SK-N-SH (cell line): Measurements from ENCODE around the gene GLE1. TPM values are rescaled to one million over a fixed set of nuclear protein-coding genes. Genes with fewer than 3 reads are reported as not detected.
"Not testable (repeated sequence)": the region's sequence is repeated elsewhere in the genome, so short reads cannot be mapped to it uniquely, and the experiment has no call there.

Experiments used
- CTCF ChIA-PET: fragments of 300-600, 350-600 bp; formaldehyde crosslinking; extraction: SDS; loops from one replicate; lab custom pipeline; 2021; lab: Yijun Ruan, JAX
- POLR2A ChIA-PET: fragments of 350-600 bp; sonication (Branson Sonifier 250); formaldehyde crosslinking; extraction: SDS; loops from one replicate; lab custom pipeline; 2020; ENCODE audit warnings: antibody characterized with exemption, inconsistent platforms; lab: Yijun Ruan, JAX
- DNase-seq: peaks from one replicate; pipeline ENCODE4 v3.0.0; 2012
- H2AFZ ChIP-seq: fragments of 200-600 bp; sonication (generic); 2 replicates; pipeline ENCODE4 v1.8.1; 2016; ENCODE audit warnings: antibody characterized with exemption, mild to moderate bottlenecking, low read depth
- H3F3A ChIP-seq: fragments of 200-600 bp; sonication (generic); replicated peaks from 2 replicates; pipeline ENCODE3; 2016; ENCODE audit warnings: antibody characterized with exemption, mild to moderate bottlenecking; ENCODE audit not compliant: insufficient read depth
- H3K27ac ChIP-seq, 2 experiments: fragments of 200-500 bp in 1 of 2; fragments of 200-600 bp in 1 of 2; sonication (Bioruptor generic) in 1 of 2; sonication (generic), shearing (Covaris generic) in 1 of 2; 2 replicates each; pipeline versions ENCODE4 v1.5.1 to v1.6.1; 2014 to 2016; ENCODE audit warnings: low read depth in 2 of 2, inconsistent platforms in 1 of 2, low read length in 1 of 2, mild to moderate bottlenecking in 1 of 2, mixed read lengths in 1 of 2
- H3K27me3 ChIP-seq: fragments of 200-600 bp; sonication (generic), shearing (Covaris generic); 2 replicates; pipeline ENCODE4 v1.6.1; 2016; ENCODE audit warnings: mixed run types; ENCODE audit not compliant: insufficient read depth
- H3K36me3 ChIP-seq, 2 experiments: fragments of 200-500 bp in 1 of 2; fragments of 200-600 bp in 1 of 2; sonication (Bioruptor generic) in 1 of 2; sonication (generic) in 1 of 2; replicated peaks in 1 of 2; 2 replicates each; pipeline versions ENCODE3 to v1.5.1; 2014 to 2016; ENCODE audit warnings: low read length in 1 of 2, mild to moderate bottlenecking in 1 of 2; ENCODE audit not compliant: insufficient read depth in 2 of 2, control insufficient read depth in 1 of 2
- H3K4me1 ChIP-seq, 2 experiments: fragments of 200-500 bp in 1 of 2; fragments of 200-600 bp in 1 of 2; sonication (Bioruptor generic) in 1 of 2; sonication (generic), shearing (Covaris generic) in 1 of 2; 2 replicates each; pipeline versions ENCODE4 v1.5.1 to v1.6.1; 2014 to 2016; ENCODE audit warnings: low read depth in 1 of 2, low read length in 1 of 2, mixed run types in 1 of 2; ENCODE audit not compliant: insufficient read depth in 2 of 2, control insufficient read depth in 1 of 2
- H3K4me2 ChIP-seq: fragments of 200-600 bp; sonication (generic), shearing (Covaris generic); 2 replicates; pipeline ENCODE4 v1.6.1; 2017; ENCODE audit warnings: mixed run types
- H3K4me3 ChIP-seq, 2 experiments: fragments of 200-500 bp in 1 of 2; fragments of 200-600 bp in 1 of 2; sonication (Bioruptor generic) in 1 of 2; sonication (generic), shearing (Covaris generic) in 1 of 2; 2 replicates each; pipeline versions ENCODE4 v1.5.1 to v1.8.1; 2014 to 2016; ENCODE audit warnings: low read depth in 2 of 2, inconsistent platforms in 1 of 2, low read length in 1 of 2, mild to moderate bottlenecking in 1 of 2, mixed read lengths in 1 of 2, moderate library complexity in 1 of 2
- H3K79me2 ChIP-seq: fragments of 200-600 bp; sonication (generic); 2 replicates; pipeline ENCODE4 v1.8.1; 2017; ENCODE audit warnings: mild to moderate bottlenecking; ENCODE audit not compliant: insufficient read depth
- H3K9ac ChIP-seq: fragments of 200-600 bp; sonication (generic); 2 replicates; pipeline ENCODE4 v1.6.1; 2017; ENCODE audit warnings: mixed run types
- H3K9me2 ChIP-seq: fragments of 200-600 bp; sonication (generic); 2 replicates; pipeline ENCODE4 v1.6.1; 2017; ENCODE audit warnings: mixed run types
- H3K9me3 ChIP-seq: fragments of 200-600 bp; sonication (generic); 2 replicates; pipeline ENCODE4 v1.6.1; 2017; ENCODE audit warnings: mixed run types, mild to moderate bottlenecking, moderate library complexity
- H4K20me1 ChIP-seq: fragments of 200-600 bp; sonication (generic); 2 replicates; pipeline ENCODE4 v1.6.1; 2017; ENCODE audit warnings: mild to moderate bottlenecking, mixed run types; ENCODE audit not compliant: insufficient read depth
- EP300 ChIP-seq, 2 experiments: IDR thresholded peaks; 2 replicates each; pipeline versions ENCODE4 v1.4.0 to v1.6.1; 2012; ENCODE audit warnings: borderline replicate concordance in 1 of 2, low read depth in 1 of 2, low read length in 1 of 2
- FOSL2 ChIP-seq: IDR thresholded peaks from 2 replicates; pipeline ENCODE4 v1.4.0; 2012; ENCODE audit warnings: low read depth, mild to moderate bottlenecking, moderate library complexity, borderline replicate concordance
- GABPA ChIP-seq: IDR thresholded peaks from 2 replicates; pipeline ENCODE4 v1.4.0; 2012; ENCODE audit warnings: low read depth, mild to moderate bottlenecking
- JUND ChIP-seq: IDR thresholded peaks from 2 replicates; pipeline ENCODE4 v1.4.0; 2012
- NFIC ChIP-seq: IDR thresholded peaks from 2 replicates; pipeline ENCODE4 v1.4.0; 2012; ENCODE audit warnings: borderline replicate concordance
- NRF1 ChIP-seq: IDR thresholded peaks from 2 replicates; pipeline ENCODE4 v1.6.1; 2012; ENCODE audit warnings: low read depth, mild to moderate bottlenecking, low read length
- PBX3 ChIP-seq: IDR thresholded peaks from 2 replicates; pipeline ENCODE4; 2012
- RFX5 ChIP-seq: IDR thresholded peaks from 2 replicates; pipeline ENCODE4 v1.6.1; 2012; ENCODE audit warnings: mild to moderate bottlenecking, improper control_type of control experiment, low read length
- TCF12 ChIP-seq: IDR thresholded peaks from 2 replicates; pipeline ENCODE4 v1.4.0; 2012
- TEAD4 ChIP-seq: IDR thresholded peaks from 2 replicates; pipeline ENCODE4 v1.4.0; 2012; ENCODE audit warnings: mild to moderate bottlenecking, borderline replicate concordance; ENCODE audit not compliant: insufficient read depth
- USF1 ChIP-seq: IDR thresholded peaks from 2 replicates; pipeline ENCODE4 v1.4.0; 2012; ENCODE audit warnings: low read depth, borderline replicate concordance
- YY1 ChIP-seq: IDR thresholded peaks from 2 replicates; pipeline ENCODE4 v1.4.0; 2012; ENCODE audit warnings: low read depth, mild to moderate bottlenecking
- ZBTB33 ChIP-seq: IDR thresholded peaks from 2 replicates; pipeline ENCODE4 v1.4.0; 2012; ENCODE audit warnings: low read depth, borderline replicate concordance
- WGBS: methylation state at CpG from one replicate; pipeline ENCODE4 v1.1.6; 2017; ENCODE audit warnings: low lambda C conversion rate; 5-methylcytosine and 5-hydroxymethylcytosine counted together
- polyA plus RNA-seq, 3 experiments: library from polyadenylated mRNA; depleted of rRNA; stranded (reverse); fragments of >200 nt; gene quantifications; 2 replicates each; pipeline ENCODE4 v1.2.3, GENCODE V29; 2012

Gene GLE1
- polyA plus RNA-seq, 1 of the 3 experiments (the other 2 are of a cell fraction), result 13.8 TPM

- no peaks in the 10 kb centered on the region for H3K27me3 ChIP-seq
- peak; percentile 34; the same call in 1 of the 2 replicates for TF ChIP-seq USF1
- no peak for TF ChIP-seq YY1
- no peak for TF ChIP-seq PBX3
- peaks cover 0 to 13% of the 10 kb centered on the region in 2 experiments; a peak in 2 of 4 replicates for H3K4me1 ChIP-seq
- peaks cover 14% of the 10 kb centered on the region for H3F3A ChIP-seq
- H3K9me2 ChIP-seq, result no peaks in the 10 kb centered on the region
- peak; percentile 34 for DNase-seq
- peak overlapping the region; percentile 79 for H3K9ac ChIP-seq
- no peaks in the 10 kb centered on the region for H3K9me3 ChIP-seq
- WGBS, result 27% methylated on average over 6 of the region's 6 CpGs
- H3K27ac ChIP-seq, result peak overlapping the region; percentile 63 to 73; a peak in 3 of 4 replicates
- H3K36me3 ChIP-seq, result peaks cover 13 to 25% of the 10 kb centered on the region in 2 experiments
- H4K20me1 ChIP-seq, result no peaks in the 10 kb centered on the region
- peak overlapping the region; percentile 80 for H2AFZ ChIP-seq
- CTCF ChIA-PET, result interaction anchor here (1.0 to 2.3 kb wide), 3 partner anchors 13 to 66 kb away, joined by 3 to 8 read pairs (median 5); no protein-coding TSS in a partner anchor
- POLR2A ChIA-PET, result interaction anchor here (2.2 kb wide), 1 partner anchor 46 kb away, joined by 15 read pairs; the partner anchor contains the start of gene SPTAN1
- H3K79me2 ChIP-seq, result peaks cover 45% of the 10 kb centered on the region
- peak overlapping the region; percentile 85 to 95 for H3K4me3 ChIP-seq
- peak overlapping the region; percentile 89 for H3K4me2 ChIP-seq
Observed at GRCh38 chr9:128505414-128505765, 871 bp downstream of the GLE1 start.

- ChIA-PET CTCF (interaction anchor here (1.0 to 2.3 kb wide), 2 partner anchors 15 to 67 kb away, joined by 3 to 8 read pairs; no protein-coding TSS in a partner anchor), POLR2A (interaction anchor here (2.2 kb wide), 1 partner anchor 46 kb away, joined by 15 read pairs; the partner anchor contains the start of gene SPTAN1)
- Histone ChIP-seq H3K4me2 (peak overlapping the region; percentile 89; the same call in 1 of the 2 replicates), H3K27ac (peak overlapping the region in 1 of 2 experiments; percentile 63; a peak in 1 of 4 replicates), H3K4me1 (peaks cover 0 to 13% of the 10 kb centered on the region in 2 experiments; a peak in 2 of 4 replicates), H3K79me2 (peaks cover 45% of the 10 kb centered on the region), H3K4me3 (peak overlapping the region; percentile 85 to 95; a peak in 3 of 4 replicates), H3K36me3 (peaks cover 9 to 23% of the 10 kb centered on the region in 2 experiments)
- H3K27me3 ChIP-seq, H4K20me1 ChIP-seq, H2AFZ ChIP-seq, H3K9me2 ChIP-seq, DNase-seq, H3K9me3 ChIP-seq, H3F3A ChIP-seq, H3K9ac ChIP-seq: not testable (repeated sequence)
- 97% methylated on average over 12 of the region's 12 CpGs for WGBS
Observed at GRCh38 chr9:128505906-128506305, 1.4 kb downstream of the GLE1 start.

GRCh38 chr9:128512820-128513219, 8.3 kb downstream of the GLE1 start:
- H3K9ac ChIP-seq, result no peak overlapping the region
- H3K9me3 ChIP-seq, result no peaks in the 10 kb centered on the region
- ChIA-PET CTCF (interaction anchor here (0.7 to 1.6 kb wide), 3 partner anchors 9 to 218 kb away, joined by 3 to 10 read pairs (median 4); no protein-coding TSS in a partner anchor), POLR2A (interaction anchor here (0.6 to 1.2 kb wide), 2 partner anchors 39 to 152 kb away, joined by 3 to 4 read pairs; no protein-coding TSS in a partner anchor)
- H3F3A ChIP-seq, result no peaks in the 10 kb centered on the region
- no peaks in the 10 kb centered on the region for H3K9me2 ChIP-seq
- no peaks in the 10 kb centered on the region for H3K4me1 ChIP-seq
- H2AFZ ChIP-seq, result no peak overlapping the region
- H3K4me3 ChIP-seq, result no peak overlapping the region
- H4K20me1 ChIP-seq, result no peaks in the 10 kb centered on the region
- peaks cover 21 to 55% of the 10 kb centered on the region in 2 experiments for H3K36me3 ChIP-seq
- no peaks in the 10 kb centered on the region for H3K27me3 ChIP-seq
- WGBS, result 94% methylated on average over 9 of the region's 9 CpGs
- no peak overlapping the region for H3K4me2 ChIP-seq
- no peak overlapping the region for H3K27ac ChIP-seq
- DNase-seq, result no peak
- peaks cover 18% of the 10 kb centered on the region for H3K79me2 ChIP-seq
- TF ChIP-seq USF1 (no peak), PBX3 (no peak), EP300 (IDR thresholded peaks at IDR 0.05; ENCODE audit: borderline replicate concordance in 1 of 2, low read depth in 1 of 2, low read length in 1 of 2) (no peak), ZBTB33 (no peak), FOSL2 (no peak), TCF12 (no peak), TEAD4 (no peak), GABPA (no peak), NFIC (no peak), NRF1 (no peak), RFX5 (no peak), JUND (no peak)
